ENCODE data around the gene ZNF708.
A peak's percentile ranks its signal among the peaks of the same experiment; 100 is the strongest.

- TF ChIP-seq CTCF (IDR thresholded peaks at IDR 0.05) (no peak), POLR2A (IDR thresholded peaks at IDR 0.05) (peak in 1 of 2 donors; percentile 78)
These were observed at the start of gene ZNF708 for GRCh38 chr19:21328885-21329605.

Data from heart left ventricle (tissue), 13 donors.